HepG2 (cell line): ENCODE measurements around the gene TPTE2. TPM values are rescaled to one million over a fixed set of nuclear protein-coding genes. Genes with fewer than 3 reads are reported as not detected.

Experiments
- ASH2L ChIP-seq: fragments of 300-600, 200-600 bp; sonication (generic); IDR thresholded peaks from 2 replicates; pipeline ENCODE4 v1.7.0; 2017; ENCODE audit warnings: low read depth, mild to moderate bottlenecking, moderate library complexity, mixed read lengths, low read length; ENCODE audit not compliant: insufficient read length
- DMAP1 ChIP-seq: IDR thresholded peaks from 2 replicates; pipeline ENCODE4 v1.6.1; 2016
- ELK4 ChIP-seq: sonication (generic); formaldehyde crosslinking; IDR thresholded peaks from 2 replicates; pipeline ENCODE4 v1.9.0; 2021; ENCODE audit warnings: missing genetic modification reagents, borderline replicate concordance
- KMT2A ChIP-seq: sonication (generic); formaldehyde crosslinking; IDR thresholded peaks from 2 replicates; pipeline ENCODE4 v1.4.0; 2020; ENCODE audit warnings: missing genetic modification reagents
- MATR3 ChIP-seq: sonication (generic); formaldehyde crosslinking; IDR thresholded peaks from 2 replicates; pipeline ENCODE4 v1.4.0; 2020; ENCODE audit warnings: missing genetic modification reagents
- MED1 ChIP-seq: sonication (generic); formaldehyde crosslinking; IDR thresholded peaks from 2 replicates; pipeline ENCODE4 v1.4.0; 2020; ENCODE audit warnings: missing genetic modification reagents
- NFYB ChIP-seq: sonication (generic); formaldehyde crosslinking; IDR thresholded peaks from 2 replicates; pipeline ENCODE4 v1.4.0; 2020; ENCODE audit warnings: missing genetic modification reagents
- REL ChIP-seq: sonication (generic); formaldehyde crosslinking; conservative IDR thresholded peaks from 2 replicates; pipeline ENCODE4 v1.8.0; 2022; ENCODE audit warnings: mild to moderate bottlenecking, missing genetic modification reagents, moderate library complexity
- SCMH1 ChIP-seq: sonication (generic); formaldehyde crosslinking; IDR thresholded peaks from 2 replicates; pipeline ENCODE4 v1.9.0; 2021; ENCODE audit warnings: missing genetic modification reagents, mild to moderate bottlenecking, borderline replicate concordance
- SMARCE1 ChIP-seq: fragments of 450-650 bp; IDR thresholded peaks from 2 replicates; pipeline ENCODE4 v1.6.1; 2017; ENCODE audit warnings: borderline replicate concordance
- SRF ChIP-seq: IDR thresholded peaks from 2 replicates; pipeline ENCODE4 v1.6.1; 2011; ENCODE audit warnings: mild to moderate bottlenecking, low read depth, low read length, moderate library complexity
- SSRP1 ChIP-seq: IDR thresholded peaks from 2 replicates; pipeline ENCODE4 v1.6.1; 2016; ENCODE audit warnings: control low read depth
- ZNF33B ChIP-seq: sonication (generic); formaldehyde crosslinking; IDR thresholded peaks from 2 replicates; pipeline ENCODE4 v1.5.1; 2020; ENCODE audit warnings: mild to moderate bottlenecking, missing genetic modification reagents
- ZNF430 ChIP-seq: sonication (generic); formaldehyde crosslinking; IDR thresholded peaks from 2 replicates; pipeline ENCODE4 v1.9.0; 2021; ENCODE audit warnings: mild to moderate bottlenecking, missing genetic modification reagents
- ZNF44 ChIP-seq: sonication (generic); formaldehyde crosslinking; IDR thresholded peaks from 2 replicates; pipeline ENCODE4 v1.5.1; 2020; ENCODE audit warnings: mild to moderate bottlenecking, missing genetic modification reagents
- ZNF574 ChIP-seq: sonication (generic); formaldehyde crosslinking; IDR thresholded peaks from 2 replicates; pipeline ENCODE4 v1.4.0; 2020; ENCODE audit warnings: missing genetic modification reagents
- ZZZ3 ChIP-seq: sonication (generic); formaldehyde crosslinking; IDR thresholded peaks from 2 replicates; pipeline ENCODE4 v1.4.0; 2020; ENCODE audit warnings: missing genetic modification reagents, mild to moderate bottlenecking, borderline replicate concordance
- polyA plus RNA-seq, 8 experiments: library from polyadenylated mRNA; depleted of rRNA in 3 of 8; stranded (reverse) in 7 of 8; unstranded in 1 of 8; fragments of >200 nt; fragmentation: Illumina TruSeq in 4 of 8; extraction: Trizol in 4 of 8; gene quantifications; 2 replicates each; pipeline versions ENCODE4 v1.2.1 to v1.2.3, GENCODE V29; 2011 to 2016; ENCODE audit warnings: low read depth in 4 of 8, missing spikeins in 1 of 8, mixed read lengths in 1 of 8; ENCODE audit not compliant: insufficient read depth in 1 of 8
- total RNA-seq, 5 experiments: library from RNA; depleted of rRNA; stranded (reverse); fragments of >200 nt; fragmentation: Illumina TruSeq; extraction: Trizol; gene quantifications; 2 replicates each; pipeline ENCODE4 v1.2.3, GENCODE V29; 2016; ENCODE audit warnings: low read depth in 1 of 5
- TF ChIP-seq, protein P1 (sequence below): sonication (generic); formaldehyde crosslinking; IDR thresholded peaks from 2 replicates; pipeline ENCODE4 v1.8.1; 2023; ENCODE audit warnings: mild to moderate bottlenecking, inconsistent platforms, moderate library complexity, missing genetic modification reagents, borderline replicate concordance
- TF ChIP-seq, protein P2 (sequence below): sonication (generic); formaldehyde crosslinking; IDR thresholded peaks from 2 replicates; pipeline ENCODE4 v1.4.0; 2020; ENCODE audit warnings: mild to moderate bottlenecking, missing genetic modification reagents, borderline replicate concordance
- TF ChIP-seq, protein P3 (sequence below): IDR thresholded peaks from 2 replicates; pipeline ENCODE4 v1.6.1; 2016; ENCODE audit warnings: missing compliant biosample characterization, missing genetic modification reagents, borderline replicate concordance

TPTE2 gene
- total and polyA plus RNA-seq, 2 of the 13 experiments (the other 11 are each of a cell fraction or from before 2014, with no cell fraction given): 0.07 TPM; not detected in 1

GRCh38 chr13:19596960-19597361 is 35.6 kb upstream of the TPTE2 start (continued):
- no peak for TF ChIP-seq SRF
- TF ChIP-seq, protein P1, sequence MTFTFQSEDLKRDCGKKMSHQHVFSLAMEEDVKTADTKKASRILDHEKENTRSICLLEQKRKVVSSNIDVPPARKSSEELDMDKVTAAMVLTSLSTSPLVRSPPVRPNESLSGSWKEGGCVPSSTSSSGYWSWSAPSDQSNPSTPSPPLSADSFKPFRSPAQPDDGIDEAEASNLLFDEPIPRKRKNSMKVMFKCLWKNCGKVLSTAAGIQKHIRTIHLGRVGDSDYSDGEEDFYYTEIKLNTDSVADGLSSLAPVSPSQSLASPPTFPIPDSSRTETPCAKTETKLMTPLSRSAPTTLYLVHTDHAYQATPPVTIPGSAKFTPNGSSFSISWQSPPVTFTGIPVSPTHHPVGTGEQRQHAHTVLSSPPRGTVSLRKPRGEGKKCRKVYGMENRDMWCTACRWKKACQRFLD (CRISPR knock-in tag): no peak
- TF ChIP-seq SSRP1 (CRISPR knock-in tag): 0 out of 2 replicates have a peak, but pooled peaks have one; percentile 45
- TF ChIP-seq ASH2L: peak; percentile 33
- TF ChIP-seq ZNF44 (CRISPR knock-in tag): no peak
- no peak for TF ChIP-seq NFYB
- no peak for TF ChIP-seq ZNF33B (CRISPR knock-in tag)
- no peak for TF ChIP-seq REL (CRISPR knock-in tag)
- TF ChIP-seq DMAP1 (CRISPR knock-in tag): peak; percentile 58; the same call in 1 of the 2 replicates
- peak; percentile 76; the same call in 1 of the 2 replicates for TF ChIP-seq SMARCE1
- TF ChIP-seq ZNF430 (CRISPR knock-in tag): peak; percentile 68; the same call in 1 of the 2 replicates
- TF ChIP-seq ELK4 (CRISPR knock-in tag): no peak
- TF ChIP-seq KMT2A (CRISPR knock-in tag): 0 out of 2 replicates have a peak, but pooled peaks have one; percentile 27
- TF ChIP-seq, protein P2, sequence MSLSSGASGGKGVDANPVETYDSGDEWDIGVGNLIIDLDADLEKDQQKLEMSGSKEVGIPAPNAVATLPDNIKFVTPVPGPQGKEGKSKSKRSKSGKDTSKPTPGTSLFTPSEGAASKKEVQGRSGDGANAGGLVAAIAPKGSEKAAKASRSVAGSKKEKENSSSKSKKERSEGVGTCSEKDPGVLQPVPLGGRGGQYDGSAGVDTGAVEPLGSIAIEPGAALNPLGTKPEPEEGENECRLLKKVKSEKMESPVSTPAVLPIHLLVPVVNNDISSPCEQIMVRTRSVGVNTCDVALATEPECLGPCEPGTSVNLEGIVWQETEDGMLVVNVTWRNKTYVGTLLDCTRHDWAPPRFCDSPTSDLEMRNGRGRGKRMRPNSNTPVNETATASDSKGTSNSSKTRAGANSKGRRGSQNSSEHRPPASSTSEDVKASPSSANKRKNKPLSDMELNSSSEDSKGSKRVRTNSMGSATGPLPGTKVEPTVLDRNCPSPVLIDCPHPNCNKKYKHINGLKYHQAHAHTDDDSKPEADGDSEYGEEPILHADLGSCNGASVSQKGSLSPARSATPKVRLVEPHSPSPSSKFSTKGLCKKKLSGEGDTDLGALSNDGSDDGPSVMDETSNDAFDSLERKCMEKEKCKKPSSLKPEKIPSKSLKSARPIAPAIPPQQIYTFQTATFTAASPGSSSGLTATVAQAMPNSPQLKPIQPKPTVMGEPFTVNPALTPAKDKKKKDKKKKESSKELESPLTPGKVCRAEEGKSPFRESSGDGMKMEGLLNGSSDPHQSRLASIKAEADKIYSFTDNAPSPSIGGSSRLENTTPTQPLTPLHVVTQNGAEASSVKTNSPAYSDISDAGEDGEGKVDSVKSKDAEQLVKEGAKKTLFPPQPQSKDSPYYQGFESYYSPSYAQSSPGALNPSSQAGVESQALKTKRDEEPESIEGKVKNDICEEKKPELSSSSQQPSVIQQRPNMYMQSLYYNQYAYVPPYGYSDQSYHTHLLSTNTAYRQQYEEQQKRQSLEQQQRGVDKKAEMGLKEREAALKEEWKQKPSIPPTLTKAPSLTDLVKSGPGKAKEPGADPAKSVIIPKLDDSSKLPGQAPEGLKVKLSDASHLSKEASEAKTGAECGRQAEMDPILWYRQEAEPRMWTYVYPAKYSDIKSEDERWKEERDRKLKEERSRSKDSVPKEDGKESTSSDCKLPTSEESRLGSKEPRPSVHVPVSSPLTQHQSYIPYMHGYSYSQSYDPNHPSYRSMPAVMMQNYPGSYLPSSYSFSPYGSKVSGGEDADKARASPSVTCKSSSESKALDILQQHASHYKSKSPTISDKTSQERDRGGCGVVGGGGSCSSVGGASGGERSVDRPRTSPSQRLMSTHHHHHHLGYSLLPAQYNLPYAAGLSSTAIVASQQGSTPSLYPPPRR (CRISPR knock-in tag): peak; percentile 89
- peak; percentile 91 for TF ChIP-seq MED1 (CRISPR knock-in tag)
- no peak for TF ChIP-seq MATR3 (CRISPR knock-in tag)
- TF ChIP-seq, protein P3, sequence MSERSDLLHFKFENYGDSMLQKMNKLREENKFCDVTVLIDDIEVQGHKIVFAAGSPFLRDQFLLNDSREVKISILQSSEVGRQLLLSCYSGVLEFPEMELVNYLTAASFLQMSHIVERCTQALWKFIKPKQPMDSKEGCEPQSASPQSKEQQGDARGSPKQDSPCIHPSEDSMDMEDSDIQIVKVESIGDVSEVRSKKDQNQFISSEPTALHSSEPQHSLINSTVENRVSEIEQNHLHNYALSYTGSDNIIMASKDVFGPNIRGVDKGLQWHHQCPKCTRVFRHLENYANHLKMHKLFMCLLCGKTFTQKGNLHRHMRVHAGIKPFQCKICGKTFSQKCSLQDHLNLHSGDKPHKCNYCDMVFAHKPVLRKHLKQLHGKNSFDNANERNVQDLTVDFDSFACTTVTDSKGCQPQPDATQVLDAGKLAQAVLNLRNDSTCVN: peak; percentile 76; the same call in 1 of the 2 replicates
- peak; percentile 72 for TF ChIP-seq ZNF574 (CRISPR knock-in tag)
- no peak for TF ChIP-seq ZZZ3
- no peak for TF ChIP-seq SCMH1 (CRISPR knock-in tag)
